ENCODE results near the gene KY.

GRCh38 chr3:134699721-134700120, 48.9 kb upstream of the KY start:
- TF ChIP-seq CTCF (optimal IDR thresholded peaks at IDR 0.05 in 1 of 3, IDR thresholded peaks at IDR 0.05 in 1 of 3, conservative IDR thresholded peaks at IDR 0.05 in 1 of 3; ENCODE audit: extremely low read depth in 1 of 3, insufficient read depth in 2 of 3, low read length in 3 of 3) (no peak), EZH2 (IDR thresholded peaks at IDR 0.05; ENCODE audit: low read length) (no peak)

Data from keratinocyte (primary cell).